B cell (primary cell): ENCODE measurements around the gene ADAMTS8. TPM values are rescaled to one million over a fixed set of nuclear protein-coding genes. Genes with fewer than 3 reads are reported as not detected.

Experiments used
- ATAC-seq: fragments of 200-7000 bp; cut with Tn5 transposase; one replicate; pipeline ENCODE4 v1.10.0; 2021; ENCODE audit warnings: low read depth, mild to moderate bottlenecking, moderate number of reproducible peaks, moderate library complexity
- CTCF ChIA-PET: fragments of 350-600 bp; sonication (Branson Sonifier 250); formaldehyde crosslinking; loops from one replicate; lab custom pipeline; 2021; ENCODE audit warnings: antibody characterized with exemption, inconsistent platforms; lab: Charles Lee
- POLR2A ChIA-PET: fragments of 350-600 bp; sonication (Branson Sonifier 250); formaldehyde crosslinking; loops from one replicate; lab custom pipeline; 2021; ENCODE audit warnings: antibody characterized with exemption; lab: Charles Lee
- DNase-seq: peaks from one replicate; pipeline ENCODE4 v3.0.0; 2013
- H2AFZ ChIP-seq: 2 replicates; pipeline ENCODE4 v1.6.1; 2012; ENCODE audit warnings: mild to moderate bottlenecking, low read depth, low read length; ENCODE audit not compliant: insufficient read depth, poor library complexity, severe bottlenecking
- H3K27ac ChIP-seq, 2 donors: 1 replicate in 1 of 2; 2 replicates in 1 of 2; pipeline ENCODE4 v1.5.1; 2012 to 2013; ENCODE audit warnings: low read length in 2 of 2, mild to moderate bottlenecking in 2 of 2, moderate library complexity in 1 of 2
- H3K27me3 ChIP-seq, 4 experiments: fragments of 200-600 bp in 1 of 4; sonication (generic) in 1 of 4; replicated peaks in 1 of 4; 1 replicate in 2 of 4; 2 replicates in 2 of 4; pipeline versions ENCODE4 v1.6.1 to v1.7.0; 2013 to 2016; ENCODE audit warnings: low read length in 3 of 4, mild to moderate bottlenecking in 2 of 4, mixed read lengths in 1 of 4, moderate library complexity in 1 of 4; ENCODE audit not compliant: insufficient read depth in 4 of 4, control insufficient read depth in 3 of 4; ENCODE audit errors: control extremely low read depth in 1 of 4
- H3K36me3 ChIP-seq, 2 experiments: replicated peaks in 1 of 2; 1 replicate in 1 of 2; 2 replicates in 1 of 2; pipeline versions ENCODE4 v1.6.1 to v1.7.1; 2013; ENCODE audit warnings: low read length in 1 of 2; ENCODE audit not compliant: insufficient read depth in 2 of 2, control insufficient read depth in 1 of 2; ENCODE audit errors: control extremely low read depth in 1 of 2, extremely low read depth in 1 of 2
- H3K4me1 ChIP-seq, 2 donors: fragments of 200-600 bp in 1 of 2; sonication (generic) in 1 of 2; 1 replicate in 1 of 2; 2 replicates in 1 of 2; pipeline versions ENCODE4 v1.5.1 to v1.6.1; 2013 to 2017; ENCODE audit warnings: low read length in 2 of 2; ENCODE audit not compliant: control insufficient read depth in 2 of 2, insufficient read depth in 2 of 2
- H3K4me2 ChIP-seq: replicated peaks from 2 replicates; pipeline ENCODE3; 2012; ENCODE audit warnings: mild to moderate bottlenecking, low read depth, low read length; ENCODE audit not compliant: poor library complexity, severe bottlenecking
- H3K4me3 ChIP-seq, 5 experiments: fragments of 200-600 bp in 1 of 5; sonication (generic) in 1 of 5; 1 replicate in 3 of 5; 2 replicates in 2 of 5; pipeline versions ENCODE4 v1.5.1 to v1.7.0; 2011 to 2016; ENCODE audit warnings: low read length in 4 of 5, mild to moderate bottlenecking in 4 of 5, low read depth in 2 of 5, control low read depth in 1 of 5, moderate library complexity in 1 of 5; ENCODE audit not compliant: insufficient read depth in 1 of 5; ENCODE audit errors: control extremely low read depth in 1 of 5, extremely low read depth in 1 of 5
- H3K79me2 ChIP-seq: fragments of 200-600 bp; sonication (generic); one replicate; pipeline ENCODE4 v1.6.0; 2016; ENCODE audit warnings: low read length; ENCODE audit not compliant: control insufficient read depth, insufficient read depth
- H3K9ac ChIP-seq: fragments of 200-600 bp; sonication (generic); 2 replicates; pipeline ENCODE4 v1.6.1; 2017; ENCODE audit warnings: mild to moderate bottlenecking, low read length, moderate library complexity
- H3K9me3 ChIP-seq, 3 donors: one replicate each; pipeline versions ENCODE4 v1.6.1 to v1.7.1; 2013; ENCODE audit warnings: low read length in 2 of 3; ENCODE audit not compliant: control insufficient read depth in 2 of 3, insufficient read depth in 1 of 3; ENCODE audit errors: control extremely low read depth in 1 of 3
- H4K20me1 ChIP-seq: 2 replicates; pipeline ENCODE4 v1.6.0; 2012; ENCODE audit warnings: mild to moderate bottlenecking, low read length; ENCODE audit not compliant: insufficient read depth, control insufficient read depth, poor library complexity, severe bottlenecking
- H3K27ac Mint-ChIP-seq: one replicate; pipeline ENCODE4 v1.8.0; 2021; ENCODE audit warnings: mixed read lengths
- H3K27me3 Mint-ChIP-seq: one replicate; pipeline ENCODE4 v1.8.0; 2021; ENCODE audit warnings: mixed read lengths
- H3K4me1 Mint-ChIP-seq: one replicate; pipeline ENCODE4 v1.8.0; 2021; ENCODE audit warnings: mixed read lengths
- H3K4me3 Mint-ChIP-seq: one replicate; pipeline ENCODE4 v1.8.0; 2021; ENCODE audit warnings: mixed read lengths
- H3K9me3 Mint-ChIP-seq: one replicate; pipeline ENCODE4 v1.8.0; 2022; ENCODE audit warnings: mixed read lengths; ENCODE audit not compliant: insufficient read depth
- CTCF ChIP-seq: fragments of 200-600 bp; IDR thresholded peaks from one replicate; pipeline ENCODE4 v1.8.0; 2022; ENCODE audit warnings: antibody characterized with exemption, mild to moderate bottlenecking
- EZH2 ChIP-seq: IDR thresholded peaks from 2 replicates; pipeline ENCODE4 v1.6.1; 2012; ENCODE audit warnings: borderline replicate concordance, low read depth, mild to moderate bottlenecking, moderate library complexity, low read length; ENCODE audit not compliant: insufficient read depth, poor library complexity, severe bottlenecking
- WGBS: methylation state at CpG from one replicate; pipeline ENCODE4 v1.1.5; 2013; ENCODE audit warnings: missing lambda C conversion rate; ENCODE audit not compliant: insufficient coverage; 5-methylcytosine and 5-hydroxymethylcytosine counted together
- intact Hi-C: fragments of 100-400 bp; cut with micrococcal nuclease; formaldehyde crosslinking; loops from one replicate; pipeline ENCODE4 v1.10.0; 2022
- polyA plus RNA-seq: library from polyadenylated mRNA; depleted of rRNA; stranded (reverse); fragments of >200 nt; gene quantifications from 2 replicates; pipeline ENCODE4 v1.2.3, GENCODE V29; 2012
- total RNA-seq, 2 donors: library from RNA; stranded (reverse); fragments of 120-200 nt in 1 of 2; gene quantifications; 1 replicate in 1 of 2; 2 replicates in 1 of 2; pipeline versions ENCODE4 v1.2.3 to v1.2.4, GENCODE V29; 2013 to 2022

ADAMTS8 gene
- total and polyA plus RNA-seq, 2 donors (not counting 1 experiment from before 2014, with no cell fraction given), result not detected

DNA sequence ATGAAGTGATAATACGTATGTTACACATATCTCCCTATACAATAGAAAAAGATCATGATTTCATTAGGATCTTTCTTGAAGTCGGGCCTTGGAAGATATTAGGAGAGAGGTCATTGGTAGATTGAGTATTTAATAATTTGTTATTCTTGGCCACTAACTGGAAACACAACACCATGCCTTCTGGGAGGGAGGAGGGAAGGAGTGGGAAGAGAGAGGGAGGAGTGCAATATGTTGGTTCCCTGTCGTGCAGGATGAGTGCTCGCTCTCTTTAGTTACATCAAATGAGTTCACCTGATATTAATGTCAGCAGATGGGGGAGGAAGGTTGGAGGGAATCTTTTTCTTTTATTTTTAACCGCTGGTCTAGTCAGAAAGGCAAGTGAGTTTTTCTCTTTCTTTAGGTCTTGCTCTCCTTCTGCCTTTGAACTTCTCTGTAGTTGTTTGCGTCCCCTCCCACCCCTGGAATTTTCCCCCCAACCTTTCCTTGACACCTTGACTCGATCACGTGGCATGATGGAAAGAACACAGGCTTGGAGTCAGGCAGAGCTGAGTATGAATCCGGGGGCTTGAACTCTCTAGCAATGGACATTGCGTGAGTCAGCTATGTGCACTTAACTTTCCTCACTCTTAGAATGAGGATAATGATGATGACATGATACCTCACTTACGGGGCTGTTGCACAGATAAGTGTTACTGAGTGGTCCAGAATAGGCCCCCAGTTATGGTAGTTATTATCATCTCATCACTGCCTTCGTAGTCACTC lies 26.3 kb upstream of the ADAMTS8 start:
- ChIA-PET POLR2A (no interaction called here), CTCF (interaction anchor here (1.5 kb wide), 1 partner anchor 20 kb away, joined by 4 read pairs; no protein-coding TSS in a partner anchor)
- Histone ChIP-seq H3K27me3 (peaks cover 0 to 13% (median 1%) of the 10 kb centered on the region in 4 experiments), H3K4me1 (no peaks in the 10 kb centered on the region), H2AFZ (no peak overlapping the region), H4K20me1 (no peaks in the 10 kb centered on the region), H3K9me3 (no peaks in the 10 kb centered on the region), H3K4me3 (no peak overlapping the region), H3K4me2 (no peak overlapping the region), H3K36me3 (no peaks in the 10 kb centered on the region), H3K27ac (no peak overlapping the region), H3K9ac (no peak overlapping the region), H3K79me2 (no peaks in the 10 kb centered on the region)
- Mint-ChIP-seq H3K27me3 (peaks cover 28% of the 10 kb centered on the region), H3K27ac (no peak overlapping the region), H3K4me1 (peaks cover 2% of the 10 kb centered on the region), H3K9me3 (no peaks in the 10 kb centered on the region), H3K4me3 (no peak overlapping the region)
- 93% methylated on average over 4 of the region's 12 CpGs for WGBS
- intact Hi-C loops, result no loop called here
- ATAC-seq, result no peak
- DNase-seq, result no peak
- TF ChIP-seq EZH2, result no peak
- TF ChIP-seq CTCF, result no peak

DNA sequence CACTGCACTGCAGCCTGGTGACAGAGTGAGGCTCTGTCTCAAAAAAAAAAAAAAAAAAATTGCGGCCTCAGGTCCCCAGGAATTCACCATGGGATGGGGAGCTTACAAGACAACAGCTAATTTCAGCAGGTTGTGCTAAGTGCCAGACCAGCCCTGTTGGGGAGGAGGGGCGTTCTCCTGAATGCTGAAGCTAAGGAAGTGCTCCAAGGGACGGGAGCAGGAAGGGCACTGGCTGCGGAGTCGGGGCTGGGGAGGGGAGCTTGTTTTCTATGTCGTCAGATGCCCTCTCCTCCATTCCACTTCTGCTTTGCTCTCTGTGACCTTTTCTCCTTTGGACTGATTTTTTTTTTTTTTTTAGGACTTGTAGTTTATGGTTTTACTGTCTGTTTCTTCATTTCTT lies 24.5 kb upstream of the ADAMTS8 start:
- no peak overlapping the region for H3K4me3 ChIP-seq
- no peak overlapping the region for H3K9ac ChIP-seq
- H3K27ac ChIP-seq, result no peak overlapping the region
- ATAC-seq (no peak), DNase-seq (no peak)
- CTCF ChIA-PET, result interaction anchor here (1.1 kb wide), 2 partner anchors 12 to 409 kb away, joined by 3 read pairs; no protein-coding TSS in a partner anchor
- H3K27me3 Mint-ChIP-seq, result peaks cover 34% of the 10 kb centered on the region
- TF ChIP-seq CTCF (no peak), EZH2 (no peak)
- intact Hi-C loops, result no loop called here
- H3K27me3 ChIP-seq, result peaks cover 0 to 29% (median 2%) of the 10 kb centered on the region in 4 experiments
- H2AFZ ChIP-seq, result no peak overlapping the region
- no peak overlapping the region for H3K4me3 Mint-ChIP-seq
- H4K20me1 ChIP-seq, result no peaks in the 10 kb centered on the region
- H3K4me2 ChIP-seq, result no peak overlapping the region
- no peak overlapping the region for H3K27ac Mint-ChIP-seq
- no peaks in the 10 kb centered on the region for H3K9me3 Mint-ChIP-seq
- no peaks in the 10 kb centered on the region for H3K79me2 ChIP-seq
- H3K4me1 ChIP-seq, result peaks cover 10 to 15% of the 10 kb centered on the region in 2 donors
- no peaks in the 10 kb centered on the region for H3K9me3 ChIP-seq
- WGBS, result 20% methylated on average over 1 of the region's 6 CpGs
- no peaks in the 10 kb centered on the region for H3K36me3 ChIP-seq
- POLR2A ChIA-PET, result no interaction called here
- peaks cover 11% of the 10 kb centered on the region for H3K4me1 Mint-ChIP-seq
